ENCODE data around the gene AGO1.

DNA sequence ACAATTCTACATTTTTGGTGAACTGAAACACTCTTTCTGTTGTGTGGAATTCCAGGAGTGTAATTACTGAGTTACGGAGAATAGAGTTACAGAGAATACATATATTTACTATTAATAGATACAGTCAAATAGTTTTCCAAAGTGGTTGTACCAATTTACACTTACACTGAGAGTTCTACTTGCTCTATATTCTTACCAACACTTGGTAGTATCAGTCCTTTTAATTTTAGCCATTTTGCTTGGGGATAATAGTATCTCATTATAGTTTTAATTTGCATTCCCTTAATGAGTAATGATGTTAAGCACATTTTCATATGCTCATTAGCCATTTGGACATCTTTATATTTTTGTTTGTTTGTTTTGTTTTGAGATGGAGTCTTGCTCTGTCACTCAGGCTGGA is 46.3 kb upstream of the AGO1 start:
- TF ChIP-seq CTCF (IDR thresholded peaks at IDR 0.05) (no peak), EHMT2 (IDR thresholded peaks at IDR 0.05; ENCODE audit: low read depth) (no peak), CHD4 (IDR thresholded peaks at IDR 0.05; ENCODE audit: borderline replicate concordance) (no peak), RFX5 (IDR thresholded peaks at IDR 0.05) (no peak), RCOR1 (IDR thresholded peaks at IDR 0.05; ENCODE audit: low read depth, low read length) (no peak)

All from A549 (cell line).